H1 (cell line): ENCODE measurements around the gene PPP1R10. TPM values are rescaled to one million over a fixed set of nuclear protein-coding genes. Genes with fewer than 3 reads are reported as not detected.

Experiments
- CTCF ChIA-PET: fragments of 300-600 bp; sonication (Branson Sonifier 250); formaldehyde crosslinking; loops from one replicate; lab custom pipeline; 2021; ENCODE audit not compliant: partially characterized antibody; lab: Charles Lee
- POLR2A ChIA-PET: fragments of 300-600 bp; sonication (Branson Sonifier 250); formaldehyde crosslinking; loops from one replicate; lab custom pipeline; 2021; ENCODE audit warnings: inconsistent platforms; ENCODE audit not compliant: partially characterized antibody; lab: Charles Lee
- DNase-seq, 2 experiments: peaks; one replicate each; pipeline versions ENCODE4 v3.0.0 to v3.0.0-alpha.2; 2010 to 2022; ENCODE audit warnings: low spot score in 2 of 2, low read depth in 1 of 2, mixed read lengths in 1 of 2
- FAIRE-seq: peaks from 2 replicates; lab custom pipeline; 2011; peaks lifted over from hg19 to GRCh38; lab: Jason Lieb, UNC
- H2AFZ ChIP-seq: 2 replicates; pipeline ENCODE4 v1.8.1; 2012; ENCODE audit warnings: low read length, inconsistent platforms
- H2AK5ac ChIP-seq: 2 replicates; pipeline ENCODE4 v1.6.1; 2013; ENCODE audit warnings: low read depth, low read length
- H2BK120ac ChIP-seq: replicated peaks from 2 replicates; pipeline ENCODE3; 2013; ENCODE audit warnings: low read depth, low read length, inconsistent platforms
- H2BK12ac ChIP-seq: 2 replicates; pipeline ENCODE4 v1.6.1; 2013; ENCODE audit warnings: low read depth, low read length
- H2BK15ac ChIP-seq: 2 replicates; pipeline ENCODE4 v1.6.1; 2013; ENCODE audit warnings: low read length
- H2BK20ac ChIP-seq: 2 replicates; pipeline ENCODE4 v1.6.1; 2013; ENCODE audit warnings: low read length
- H2BK5ac ChIP-seq: 2 replicates; pipeline ENCODE4 v1.6.1; 2013; ENCODE audit warnings: low read depth, low read length
- H3K14ac ChIP-seq: 2 replicates; pipeline ENCODE4 v1.6.1; 2013; ENCODE audit warnings: inconsistent platforms; ENCODE audit not compliant: insufficient read length
- H3K18ac ChIP-seq: 2 replicates; pipeline ENCODE4 v1.6.1; 2013; ENCODE audit warnings: low read length; ENCODE audit errors: extremely low read depth
- H3K23ac ChIP-seq: 2 replicates; pipeline ENCODE4 v1.6.1; 2013; ENCODE audit warnings: inconsistent platforms; ENCODE audit not compliant: insufficient read length
- H3K23me2 ChIP-seq: 2 replicates; pipeline ENCODE4 v1.6.1; 2013; ENCODE audit warnings: low read depth, low read length
- H3K27ac ChIP-seq: 2 replicates; pipeline ENCODE4 v1.6.1; 2011; ENCODE audit warnings: low read depth, low read length, inconsistent platforms
- H3K27me3 ChIP-seq, 4 experiments: replicated peaks in 1 of 4; 1 replicate in 1 of 4; 2 replicates in 3 of 4; pipeline versions ENCODE4 v1.6.1 to v1.8.1; 2011 to 2013; ENCODE audit warnings: low read length in 3 of 4, mild to moderate bottlenecking in 3 of 4, inconsistent platforms in 2 of 4, mixed read lengths in 2 of 4, moderate library complexity in 1 of 4; ENCODE audit not compliant: control insufficient read depth in 3 of 4, insufficient read depth in 3 of 4; ENCODE audit errors: extremely low read depth in 1 of 4
- H3K36me3 ChIP-seq, 4 experiments: 2 replicates each; pipeline versions ENCODE4 v1.6.1 to v1.8.1; 2011 to 2013; ENCODE audit warnings: mild to moderate bottlenecking in 4 of 4, low read length in 3 of 4, moderate library complexity in 2 of 4, control low read depth in 1 of 4, inconsistent platforms in 1 of 4; ENCODE audit not compliant: insufficient read depth in 4 of 4, control insufficient read depth in 2 of 4
- H3K4ac ChIP-seq: replicated peaks from 2 replicates; pipeline ENCODE3; 2013; ENCODE audit warnings: low read length, low read depth, mixed read lengths, inconsistent platforms; ENCODE audit not compliant: insufficient read length
- H3K4me1 ChIP-seq, 4 experiments: replicated peaks in 1 of 4; 1 replicate in 1 of 4; 2 replicates in 3 of 4; pipeline versions ENCODE4 v1.6.1 to v1.8.1; 2011 to 2013; ENCODE audit warnings: low read length in 3 of 4, inconsistent platforms in 2 of 4, mixed read lengths in 1 of 4; ENCODE audit not compliant: insufficient read depth in 4 of 4, control insufficient read depth in 3 of 4
- H3K4me2 ChIP-seq, 2 experiments: 2 replicates each; pipeline versions ENCODE4 v1.6.1 to v1.8.1; 2011 to 2013; ENCODE audit warnings: low read depth in 2 of 2, low read length in 2 of 2, control low read depth in 1 of 2, inconsistent platforms in 1 of 2, mild to moderate bottlenecking in 1 of 2; ENCODE audit not compliant: insufficient read depth in 1 of 2
- H3K4me3 ChIP-seq, 4 experiments: fragments of 200-600, 300-600 bp in 1 of 4; sonication (generic), shearing (Covaris generic), sonication (Bioruptor Twin) in 1 of 4; 2 replicates each; pipeline versions ENCODE4 v1.5.1 to v1.8.1; 2011 to 2016; ENCODE audit warnings: low read length in 4 of 4, low read depth in 3 of 4, control low read depth in 2 of 4, inconsistent platforms in 2 of 4, mild to moderate bottlenecking in 2 of 4, mixed read lengths in 1 of 4, moderate library complexity in 1 of 4; ENCODE audit not compliant: insufficient read depth in 2 of 4; ENCODE audit errors: extremely low read depth in 1 of 4
- H3K56ac ChIP-seq: replicated peaks from 2 replicates; pipeline ENCODE3; 2013; ENCODE audit warnings: low read depth, mild to moderate bottlenecking, mixed read lengths, low read length, inconsistent platforms; ENCODE audit not compliant: insufficient read length
- H3K79me1 ChIP-seq: 2 replicates; pipeline ENCODE4 v1.6.1; 2013; ENCODE audit warnings: low read depth, low read length, control low read depth
- H3K79me2 ChIP-seq, 2 experiments: 2 replicates each; pipeline versions ENCODE4 v1.6.1 to v1.8.1; 2012 to 2013; ENCODE audit warnings: low read length in 2 of 2, mild to moderate bottlenecking in 2 of 2, inconsistent platforms in 1 of 2; ENCODE audit not compliant: insufficient read depth in 2 of 2, control insufficient read depth in 1 of 2
- H3K9ac ChIP-seq, 4 experiments: replicated peaks in 1 of 4; 1 replicate in 1 of 4; 2 replicates in 3 of 4; pipeline versions ENCODE4 v1.6.1 to v1.8.1; 2011 to 2013; ENCODE audit warnings: low read depth in 3 of 4, low read length in 3 of 4, control low read depth in 2 of 4, mild to moderate bottlenecking in 2 of 4, moderate library complexity in 2 of 4, inconsistent platforms in 1 of 4; ENCODE audit errors: extremely low read depth in 1 of 4
- H3K9me3 ChIP-seq, 2 experiments: 2 replicates each; pipeline versions ENCODE4 v1.6.1 to v1.8.1; 2012 to 2013; ENCODE audit warnings: mild to moderate bottlenecking in 2 of 2, moderate library complexity in 2 of 2, control low read depth in 1 of 2, inconsistent platforms in 1 of 2, low read depth in 1 of 2, low read length in 1 of 2, mixed read lengths in 1 of 2; ENCODE audit not compliant: insufficient read depth in 2 of 2
- H4K20me1 ChIP-seq, 2 experiments: replicated peaks in 1 of 2; 2 replicates each; pipeline versions ENCODE3 to v1.8.1; 2011 to 2013; ENCODE audit warnings: inconsistent platforms in 2 of 2, low read length in 2 of 2, mild to moderate bottlenecking in 1 of 2; ENCODE audit not compliant: insufficient read depth in 2 of 2, control insufficient read depth in 1 of 2
- H4K5ac ChIP-seq: 2 replicates; pipeline ENCODE4 v1.6.1; 2013; ENCODE audit warnings: low read length, low read depth, mixed read lengths, inconsistent platforms; ENCODE audit not compliant: insufficient read length
- H4K8ac ChIP-seq: 2 replicates; pipeline ENCODE4 v1.8.0; 2013; ENCODE audit warnings: mild to moderate bottlenecking, moderate library complexity, low read length, inconsistent platforms; ENCODE audit not compliant: insufficient read depth; ENCODE audit errors: extremely low read depth
- H4K91ac ChIP-seq: replicated peaks from 2 replicates; pipeline ENCODE3; 2013; ENCODE audit warnings: low read length, mixed read lengths, inconsistent platforms; ENCODE audit not compliant: insufficient read length
- BRCA1 ChIP-seq: IDR thresholded peaks from 2 replicates; pipeline ENCODE4 v1.6.1; 2012; ENCODE audit warnings: low read depth, low read length, improper control_type of control experiment
- JUND ChIP-seq: IDR thresholded peaks from 2 replicates; pipeline ENCODE4 v1.6.1; 2011; ENCODE audit warnings: mild to moderate bottlenecking, improper control_type of control experiment, low read length
- NANOG ChIP-seq: IDR thresholded peaks from 2 replicates; pipeline ENCODE4 v1.6.1; 2011; ENCODE audit warnings: low read length, low read depth, mild to moderate bottlenecking, inconsistent platforms; ENCODE audit not compliant: insufficient read depth, poor library complexity, severe bottlenecking
- WGBS, 2 experiments: shearing (Covaris generic) in 1 of 2; methylation state at CpG; one replicate each; pipeline versions ENCODE4 v1.1.6 to v1.1.7; 2013 to 2015; ENCODE audit warnings: low lambda C conversion rate in 2 of 2, mixed read lengths in 2 of 2, inconsistent platforms in 1 of 2, low coverage in 1 of 2, missing lambda C conversion rate in 1 of 2; ENCODE audit not compliant: insufficient replicate concordance in 2 of 2, insufficient coverage in 1 of 2, insufficient read length in 1 of 2; ENCODE audit errors: extremely low coverage in 1 of 2, missing lambda C conversion rate in 1 of 2; 5-methylcytosine and 5-hydroxymethylcytosine counted together
- polyA plus RNA-seq, 7 experiments: library from polyadenylated mRNA; depleted of rRNA in 3 of 7; stranded (reverse) in 5 of 7; unstranded in 2 of 7; fragments of >200 nt in 5 of 7; fragments of 200-250 nt in 2 of 7; gene quantifications; 1 replicate in 5 of 7; 2 replicates in 1 of 7; 4 replicates in 1 of 7; pipeline versions ENCODE4 v1.2.1 to v1.2.3, GENCODE V29; 2011 to 2013; ENCODE audit warnings: missing spikeins in 2 of 7, mixed read lengths in 2 of 7
- total RNA-seq: library from RNA; stranded (reverse); fragmentation: NEBNext Ultra II Directional; extraction: Animal tissue kit (Norgen Biotek cat#: 25700); gene quantifications from 2 replicates; pipeline ENCODE4 v1.2.1, GENCODE V29; 2021

PPP1R10 gene
- total and polyA plus RNA-seq, 2 of the 8 experiments (the other 6 are each of a cell fraction or from before 2014, with no cell fraction given) = 23.9 to 89.1 TPM

DNA sequence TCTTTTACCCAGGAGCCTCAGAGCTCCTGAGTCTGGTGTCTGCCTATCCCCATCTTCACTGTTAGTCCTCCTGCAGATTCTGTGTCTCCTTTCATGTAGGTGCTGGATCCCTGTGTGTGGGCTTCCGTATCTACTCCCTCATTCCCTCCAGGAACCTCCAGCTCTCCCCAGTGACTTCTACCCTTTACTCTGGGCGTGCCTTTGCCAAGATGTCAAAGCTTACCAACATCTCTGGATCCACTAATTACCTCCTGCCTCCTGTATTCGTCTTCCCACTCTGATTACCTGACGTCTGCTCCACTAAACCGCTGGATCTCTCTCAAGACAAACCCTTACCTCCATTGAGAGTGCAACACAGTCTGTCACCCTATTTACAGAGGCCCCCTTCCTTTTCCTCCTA is 27.7 kb upstream of the PPP1R10 start:
- WGBS, 2 experiments = 90% methylated on average over 5 of the region's 5 CpGs; no CpG with 5 or more reads in 1 of the 2 experiments
- Histone ChIP-seq H3K4me3 (no peak overlapping the region), H3K23ac (no peak overlapping the region), H2BK5ac (no peak overlapping the region), H3K79me1 (peaks cover 7% of the 10 kb centered on the region), H3K36me3 (peaks cover 8 to 19% (median 13%) of the 10 kb centered on the region in 4 experiments), H4K91ac (no peak overlapping the region), H3K23me2 (peaks cover 5% of the 10 kb centered on the region; the same call in 1 of the 2 replicates), H3K18ac (no peak overlapping the region), H3K14ac (no peak overlapping the region), H2BK120ac (no peak overlapping the region), H2BK20ac (no peak overlapping the region), H3K4ac (no peak overlapping the region), H3K79me2 (peaks cover 3 to 20% of the 10 kb centered on the region in 2 experiments; a peak in 3 of 4 replicates), H2AFZ (no peak overlapping the region), H3K4me2 (no peak overlapping the region), H3K4me1 (peaks cover 0 to 6% (median 4%) of the 10 kb centered on the region in 4 experiments; a peak in 5 of 7 replicates), H4K8ac (no peak overlapping the region), H3K27ac (no peak overlapping the region), H3K9me3 (no peaks in the 10 kb centered on the region), H3K9ac (no peak overlapping the region), H2BK12ac (no peak overlapping the region), H3K27me3 (no peaks in the 10 kb centered on the region), H3K56ac (no peak overlapping the region), H2BK15ac (no peak overlapping the region), H4K20me1 (peaks cover 0 to 2% of the 10 kb centered on the region in 2 experiments), H4K5ac (no peak overlapping the region), H2AK5ac (no peak overlapping the region)
- no peak for TF ChIP-seq JUND
- no peak for TF ChIP-seq NANOG
- TF ChIP-seq BRCA1 = no peak
- POLR2A ChIA-PET = interaction anchor here (1.1 to 3.1 kb wide), 9 partner anchors 12 to 99 kb away, joined by 3 to 17 read pairs (median 9); partner anchors contain the start of genes MRPS18B and PPP1R10
- CTCF ChIA-PET = interaction anchor here (0.9 to 1.5 kb wide), 4 partner anchors 19 to 163 kb away, joined by 3 to 5 read pairs (median 4); partner anchors contain the start of gene DHX16
- DNase-seq = no peak
- no peak for FAIRE-seq
